D721Med (cell line): ENCODE measurements around the gene KL.

Source experiments
- DNase-seq: peaks from one replicate; pipeline ENCODE4 v3.0.0; 2011; ENCODE audit warnings: low spot score; ENCODE audit not compliant: insufficient read length
- FAIRE-seq: peaks from 2 replicates; lab custom pipeline; 2011; peaks lifted over from hg19 to GRCh38; lab: Jason Lieb, UNC
- TF ChIP-seq, protein P1 (sequence below): IDR thresholded peaks from 2 replicates; pipeline ENCODE4 v1.5.1; 2012; ENCODE audit warnings: mild to moderate bottlenecking, control low read depth; ENCODE audit not compliant: insufficient read depth; ENCODE audit errors: missing control alignments

The KL gene

DNA sequence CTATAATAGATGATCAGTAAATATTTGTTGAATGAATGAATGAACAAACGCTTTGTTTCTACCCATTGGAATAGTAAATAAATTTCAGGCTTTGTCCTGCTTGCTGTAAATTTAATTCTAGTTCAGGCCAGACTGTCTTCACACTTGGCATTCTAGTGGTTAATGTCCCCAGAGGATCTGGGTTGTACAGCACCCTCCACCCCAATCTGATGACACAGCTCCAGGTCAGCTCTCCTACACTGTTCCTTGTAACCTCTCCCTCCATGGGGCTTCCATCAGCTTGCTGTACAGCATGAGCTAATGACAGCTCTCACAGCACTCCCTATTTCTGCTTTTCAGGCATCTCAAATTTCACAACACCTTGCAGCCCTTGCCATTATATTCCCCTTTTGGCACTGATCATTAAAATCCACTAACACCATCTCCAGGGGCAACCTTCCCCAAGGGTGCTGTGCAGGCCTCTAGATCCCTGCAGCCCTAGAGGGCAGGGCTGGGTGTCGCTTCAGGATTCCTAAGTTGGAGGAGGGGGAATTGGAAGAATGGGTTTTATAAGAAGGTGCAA, 12.7 kb upstream of the KL start:
- no peak for DNase-seq
- TF ChIP-seq, protein P1, sequence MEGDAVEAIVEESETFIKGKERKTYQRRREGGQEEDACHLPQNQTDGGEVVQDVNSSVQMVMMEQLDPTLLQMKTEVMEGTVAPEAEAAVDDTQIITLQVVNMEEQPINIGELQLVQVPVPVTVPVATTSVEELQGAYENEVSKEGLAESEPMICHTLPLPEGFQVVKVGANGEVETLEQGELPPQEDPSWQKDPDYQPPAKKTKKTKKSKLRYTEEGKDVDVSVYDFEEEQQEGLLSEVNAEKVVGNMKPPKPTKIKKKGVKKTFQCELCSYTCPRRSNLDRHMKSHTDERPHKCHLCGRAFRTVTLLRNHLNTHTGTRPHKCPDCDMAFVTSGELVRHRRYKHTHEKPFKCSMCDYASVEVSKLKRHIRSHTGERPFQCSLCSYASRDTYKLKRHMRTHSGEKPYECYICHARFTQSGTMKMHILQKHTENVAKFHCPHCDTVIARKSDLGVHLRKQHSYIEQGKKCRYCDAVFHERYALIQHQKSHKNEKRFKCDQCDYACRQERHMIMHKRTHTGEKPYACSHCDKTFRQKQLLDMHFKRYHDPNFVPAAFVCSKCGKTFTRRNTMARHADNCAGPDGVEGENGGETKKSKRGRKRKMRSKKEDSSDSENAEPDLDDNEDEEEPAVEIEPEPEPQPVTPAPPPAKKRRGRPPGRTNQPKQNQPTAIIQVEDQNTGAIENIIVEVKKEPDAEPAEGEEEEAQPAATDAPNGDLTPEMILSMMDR, result no peak
- FAIRE-seq, result no peak

DNA sequence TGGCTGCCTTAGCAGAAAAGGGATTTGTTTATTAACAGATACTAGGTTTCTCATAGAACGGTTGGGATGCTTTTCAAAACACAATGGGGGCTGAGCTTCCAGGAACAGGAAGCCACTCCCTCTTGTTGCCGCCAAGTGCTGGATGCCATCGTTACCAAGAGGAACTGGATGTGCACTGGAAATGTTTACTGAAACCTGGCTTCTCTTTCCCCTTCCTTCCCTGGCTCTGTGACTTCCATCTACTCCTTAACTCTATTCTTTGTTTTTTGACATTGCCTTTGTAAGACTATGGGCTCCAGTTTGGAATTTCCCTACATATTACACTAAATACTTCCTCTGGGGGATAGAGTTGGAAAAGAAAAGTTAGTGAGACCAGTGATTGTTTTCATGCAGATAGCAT, 11.7 kb upstream of the KL start:
- no peak for DNase-seq
- TF ChIP-seq, protein P1, result no peak
- no peak for FAIRE-seq

GRCh38 chr13:33006134-33006533, 10.1 kb upstream of the KL start:
- DNase-seq (no peak), FAIRE-seq (no peak)
- TF ChIP-seq, protein P1, result no peak

DNA sequence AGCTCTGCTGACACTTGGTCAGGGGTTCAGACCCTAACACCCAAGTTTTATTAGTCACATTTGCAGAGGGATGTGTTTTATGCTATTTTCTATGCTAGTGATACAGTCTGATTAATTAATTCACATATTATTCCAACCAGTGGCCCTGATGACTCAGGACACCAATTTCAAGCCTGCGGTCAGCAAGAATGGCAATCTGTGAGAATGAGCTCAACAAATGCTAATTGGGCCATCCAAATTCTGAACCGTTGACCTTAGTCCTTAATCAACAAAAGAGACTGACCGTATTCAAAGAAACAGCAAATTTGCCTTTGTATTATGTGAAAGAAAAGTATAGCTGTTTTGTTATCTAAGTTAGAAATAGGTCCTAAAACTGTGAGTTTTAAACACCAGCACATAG, 9.6 kb upstream of the KL start:
- TF ChIP-seq, protein P1, result no peak
- FAIRE-seq, result no peak
- no peak for DNase-seq

DNA sequence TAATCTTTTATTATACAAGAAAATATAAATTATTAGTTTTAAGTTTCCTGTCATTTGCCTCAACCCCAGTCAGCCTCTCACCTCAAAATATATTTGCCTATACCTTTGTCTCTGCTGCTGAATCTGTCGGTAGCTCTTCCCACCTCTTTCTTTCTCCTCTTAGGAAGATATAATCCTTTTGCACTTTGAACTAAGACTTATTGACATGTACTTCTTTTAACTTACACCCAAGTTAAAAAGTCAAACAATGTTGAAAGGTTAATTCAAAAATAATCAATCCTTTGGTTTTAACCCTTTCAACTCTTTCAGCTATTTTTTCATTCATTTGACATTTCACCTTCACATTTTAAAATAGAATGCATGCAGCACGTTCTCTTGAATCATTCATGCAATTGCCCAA, 9.0 kb upstream of the KL start:
- TF ChIP-seq, protein P1, result no peak
- no peak for FAIRE-seq
- DNase-seq, result no peak

DNA sequence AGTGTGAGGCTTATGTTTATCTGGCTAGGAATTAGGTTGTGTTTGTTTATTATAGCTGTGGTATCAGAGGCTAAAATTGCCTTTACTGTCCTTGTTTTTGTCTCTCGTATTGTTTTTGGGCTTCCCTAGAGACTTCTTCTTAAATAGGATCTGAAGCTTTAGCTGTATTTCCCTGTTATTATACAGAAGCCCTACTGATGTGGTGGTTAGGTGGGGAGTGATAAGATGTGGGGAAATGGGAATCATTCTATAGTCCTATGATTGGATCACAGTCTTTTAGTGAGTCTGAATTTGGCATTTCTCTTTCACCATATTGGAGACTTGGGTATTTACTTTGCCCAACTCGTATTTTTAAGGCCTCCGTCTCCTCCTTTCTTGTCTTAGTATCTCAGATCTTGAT, 8.3 kb upstream of the KL start:
- no peak for FAIRE-seq
- TF ChIP-seq, protein P1, result no peak
- no peak for DNase-seq

- TF ChIP-seq, protein P1, result no peak
- DNase-seq (no peak), FAIRE-seq (no peak)
Observed at GRCh38 chr13:33008946-33009722, 7.1 kb upstream of the KL start.
